ENCODE measurements around the gene ACOX3.

Gene ACOX3

GRCh38 chr4:8336412-8337075 lies 104.0 kb downstream of the ACOX3 start:
- no peak for DNase-seq (ENCODE audit: low spot score)

GRCh38 chr4:8335848-8336247 lies 104.7 kb downstream of the ACOX3 start:
- no peak for DNase-seq (ENCODE audit: low spot score)

- DNase-seq (ENCODE audit: low spot score), result no peak
These were observed 105.6 kb downstream of the ACOX3 start for GRCh38 chr4:8334786-8335460.

GRCh38 chr4:8333726-8334460 lies 106.6 kb downstream of the ACOX3 start:
- DNase-seq (ENCODE audit: low spot score), result no peak

GRCh38 chr4:8332891-8333331 lies 107.6 kb downstream of the ACOX3 start:
- DNase-seq (ENCODE audit: low spot score), result no peak

- no peak for DNase-seq (ENCODE audit: low spot score)
These were observed 108.3 kb downstream of the ACOX3 start for GRCh38 chr4:8332038-8332857.

- no peak for DNase-seq (ENCODE audit: low spot score)
These were observed 109.0 kb downstream of the ACOX3 start for GRCh38 chr4:8331575-8331955.

GRCh38 chr4:8330821-8331574 lies 109.5 kb downstream of the ACOX3 start:
- no peak for DNase-seq (ENCODE audit: low spot score)

GRCh38 chr4:8329859-8330761 lies 110.4 kb downstream of the ACOX3 start:
- no peak for DNase-seq (ENCODE audit: low spot score)

GRCh38 chr4:8329560-8329858 lies 111.0 kb downstream of the ACOX3 start:
- no peak for DNase-seq (ENCODE audit: low spot score)

- DNase-seq (ENCODE audit: low spot score), result no peak
These were observed 111.5 kb downstream of the ACOX3 start for GRCh38 chr4:8328866-8329559.

- no peak for DNase-seq (ENCODE audit: low spot score)
These were observed 112.1 kb downstream of the ACOX3 start for GRCh38 chr4:8328456-8328855.

GRCh38 chr4:8326206-8326605 lies 114.3 kb downstream of the ACOX3 start:
- DNase-seq (ENCODE audit: low spot score), result no peak

- no peak for DNase-seq (ENCODE audit: low spot score)
These were observed 115.1 kb downstream of the ACOX3 start for GRCh38 chr4:8325291-8325973.

- no peak for DNase-seq (ENCODE audit: low spot score)
These were observed 115.8 kb downstream of the ACOX3 start for GRCh38 chr4:8324640-8325239.

- no peak for DNase-seq (ENCODE audit: low spot score)
These were observed 116.5 kb downstream of the ACOX3 start for GRCh38 chr4:8323947-8324555.

- DNase-seq (ENCODE audit: low spot score), result no peak
These were observed 117.5 kb downstream of the ACOX3 start for GRCh38 chr4:8322794-8323704.

- DNase-seq (ENCODE audit: low spot score), result no peak
These were observed 118.8 kb downstream of the ACOX3 start for GRCh38 chr4:8321771-8322170.

Measured in CD4-positive, alpha-beta T cell treated with Interleukin-2 at 100 ng/mL for 4 hours (primary cell).